Measurements from ENCODE around the gene PARD3.

The PARD3 gene

DNA sequence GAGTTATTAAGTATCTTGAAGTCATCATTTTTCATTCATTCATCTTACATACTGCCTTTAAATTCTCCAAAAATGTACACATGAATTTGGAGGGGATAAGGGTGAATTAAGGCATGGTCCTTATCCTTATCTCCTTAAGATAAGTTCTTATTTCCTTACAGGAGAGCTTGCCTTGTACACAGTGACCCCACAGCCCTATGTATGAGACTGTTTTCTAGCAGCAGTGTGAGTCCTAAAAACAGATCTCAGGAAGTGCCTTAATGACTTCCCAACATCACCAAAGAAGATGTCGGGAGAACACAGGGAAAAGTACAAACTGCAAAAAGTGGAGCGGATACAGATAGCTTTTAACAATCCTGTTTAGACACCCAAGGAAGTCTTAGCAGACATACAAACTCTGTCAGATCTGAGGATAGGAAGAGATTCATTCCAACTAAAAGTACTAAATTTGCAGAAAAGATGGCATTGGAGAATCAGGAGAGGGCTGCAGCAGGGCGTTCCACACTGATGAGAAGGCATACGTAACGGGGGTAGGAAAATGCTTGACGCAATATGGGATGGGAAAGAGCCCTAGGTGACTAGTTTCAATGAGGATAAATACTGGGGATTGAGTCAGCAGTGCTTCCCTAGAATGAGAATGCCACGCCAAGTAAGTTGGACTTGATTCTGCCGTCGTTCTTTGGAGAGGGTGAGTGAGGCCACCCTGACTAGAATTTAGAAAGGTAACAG lies 570.2 kb downstream of the PARD3 start:
- no peak overlapping the region for H3K4me3 ChIP-seq (ENCODE audit: low read length)
- H4K20me1 ChIP-seq (ENCODE audit: control insufficient read depth, insufficient read depth, low read depth, low read length): no peaks in the 10 kb centered on the region
- H3K9me3 ChIP-seq (ENCODE audit: control insufficient read depth, insufficient read depth, low read length): no peaks in the 10 kb centered on the region
- no peaks in the 10 kb centered on the region for H3K27me3 ChIP-seq (ENCODE audit: control insufficient read depth, low read length)
- H3K27ac ChIP-seq (ENCODE audit: low read depth, low read length): no peak overlapping the region
- no peak overlapping the region for H3K4me2 ChIP-seq (ENCODE audit: low read length)
- no peaks in the 10 kb centered on the region for H3F3A ChIP-seq (ENCODE audit: control insufficient read depth, insufficient read depth)
- H3K36me3 ChIP-seq (ENCODE audit: control insufficient read depth, low read length): no peaks in the 10 kb centered on the region
- H3K4me1 ChIP-seq (ENCODE audit: control insufficient read depth, low read length): no peaks in the 10 kb centered on the region
- H3K79me2 ChIP-seq (ENCODE audit: control insufficient read depth, low read length): no peaks in the 10 kb centered on the region
- TF ChIP-seq, protein P1, sequence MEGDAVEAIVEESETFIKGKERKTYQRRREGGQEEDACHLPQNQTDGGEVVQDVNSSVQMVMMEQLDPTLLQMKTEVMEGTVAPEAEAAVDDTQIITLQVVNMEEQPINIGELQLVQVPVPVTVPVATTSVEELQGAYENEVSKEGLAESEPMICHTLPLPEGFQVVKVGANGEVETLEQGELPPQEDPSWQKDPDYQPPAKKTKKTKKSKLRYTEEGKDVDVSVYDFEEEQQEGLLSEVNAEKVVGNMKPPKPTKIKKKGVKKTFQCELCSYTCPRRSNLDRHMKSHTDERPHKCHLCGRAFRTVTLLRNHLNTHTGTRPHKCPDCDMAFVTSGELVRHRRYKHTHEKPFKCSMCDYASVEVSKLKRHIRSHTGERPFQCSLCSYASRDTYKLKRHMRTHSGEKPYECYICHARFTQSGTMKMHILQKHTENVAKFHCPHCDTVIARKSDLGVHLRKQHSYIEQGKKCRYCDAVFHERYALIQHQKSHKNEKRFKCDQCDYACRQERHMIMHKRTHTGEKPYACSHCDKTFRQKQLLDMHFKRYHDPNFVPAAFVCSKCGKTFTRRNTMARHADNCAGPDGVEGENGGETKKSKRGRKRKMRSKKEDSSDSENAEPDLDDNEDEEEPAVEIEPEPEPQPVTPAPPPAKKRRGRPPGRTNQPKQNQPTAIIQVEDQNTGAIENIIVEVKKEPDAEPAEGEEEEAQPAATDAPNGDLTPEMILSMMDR (IDR thresholded peaks at IDR 0.05; ENCODE audit: low read depth, low read length, poor library complexity, severe bottlenecking): no peak
- TF ChIP-seq EZH2phosphoT487 (IDR thresholded peaks at IDR 0.05; ENCODE audit: borderline replicate concordance, low read length): no peak
- H3K9me2 ChIP-seq (replicated peaks; ENCODE audit: control insufficient read depth, low read length): no peaks in the 10 kb centered on the region

- Histone ChIP-seq H4K20me1 (ENCODE audit: control insufficient read depth, insufficient read depth, low read depth, low read length) (no peaks in the 10 kb centered on the region), H3K79me2 (ENCODE audit: control insufficient read depth, low read length) (no peaks in the 10 kb centered on the region), H3K4me3 (ENCODE audit: low read length) (no peak overlapping the region), H3K4me2 (ENCODE audit: low read length) (no peak overlapping the region), H3K9me3 (ENCODE audit: control insufficient read depth, insufficient read depth, low read length) (no peaks in the 10 kb centered on the region), H3K4me1 (ENCODE audit: control insufficient read depth, low read length) (no peaks in the 10 kb centered on the region), H3K36me3 (ENCODE audit: control insufficient read depth, low read length) (no peaks in the 10 kb centered on the region), H3K27ac (ENCODE audit: low read depth, low read length) (no peak overlapping the region), H3K27me3 (ENCODE audit: control insufficient read depth, low read length) (no peaks in the 10 kb centered on the region), H3K9me2 (replicated peaks; ENCODE audit: control insufficient read depth, low read length) (no peaks in the 10 kb centered on the region), H3F3A (ENCODE audit: control insufficient read depth, insufficient read depth) (no peaks in the 10 kb centered on the region)
- TF ChIP-seq, protein P1 (IDR thresholded peaks at IDR 0.05; ENCODE audit: low read depth, low read length, poor library complexity, severe bottlenecking): no peak
- TF ChIP-seq EZH2phosphoT487 (IDR thresholded peaks at IDR 0.05; ENCODE audit: borderline replicate concordance, low read length): no peak
Observed at GRCh38 chr10:34241226-34242000, 573.7 kb downstream of the PARD3 start.

DNA sequence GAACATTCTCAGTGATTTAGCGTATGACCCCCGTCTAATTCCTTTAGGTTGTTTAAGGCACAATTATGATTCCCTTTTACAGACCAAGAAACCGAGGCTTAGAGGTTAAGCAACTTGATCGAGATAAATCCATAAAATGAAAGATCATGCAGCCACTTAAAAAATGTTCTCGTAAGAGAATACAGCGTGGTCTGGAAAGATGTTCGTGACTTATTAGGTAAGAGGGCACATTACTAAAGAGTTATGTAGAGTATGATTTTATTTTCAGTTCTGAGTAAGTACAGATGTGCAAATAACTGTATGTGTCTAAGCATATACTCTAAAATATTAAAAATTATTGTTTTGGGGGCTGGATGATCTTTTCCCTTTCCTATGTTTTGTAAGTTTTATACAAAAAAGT lies 575.1 kb downstream of the PARD3 start:
- H3K9me2 ChIP-seq (replicated peaks; ENCODE audit: control insufficient read depth, low read length): no peaks in the 10 kb centered on the region
- H3K27ac ChIP-seq (ENCODE audit: low read depth, low read length): no peak overlapping the region
- TF ChIP-seq EZH2phosphoT487 (IDR thresholded peaks at IDR 0.05; ENCODE audit: borderline replicate concordance, low read length): no peak
- TF ChIP-seq, protein P1 (IDR thresholded peaks at IDR 0.05; ENCODE audit: low read depth, low read length, poor library complexity, severe bottlenecking): no peak
- H3K79me2 ChIP-seq (ENCODE audit: control insufficient read depth, low read length): no peaks in the 10 kb centered on the region
- H3K36me3 ChIP-seq (ENCODE audit: control insufficient read depth, low read length): no peaks in the 10 kb centered on the region
- H4K20me1 ChIP-seq (ENCODE audit: control insufficient read depth, insufficient read depth, low read depth, low read length): no peaks in the 10 kb centered on the region
- no peaks in the 10 kb centered on the region for H3K9me3 ChIP-seq (ENCODE audit: control insufficient read depth, insufficient read depth, low read length)
- no peak overlapping the region for H3K4me3 ChIP-seq (ENCODE audit: low read length)
- H3K27me3 ChIP-seq (ENCODE audit: control insufficient read depth, low read length): no peaks in the 10 kb centered on the region; the same call in 1 of the 2 replicates
- H3K4me1 ChIP-seq (ENCODE audit: control insufficient read depth, low read length): no peaks in the 10 kb centered on the region
- H3K4me2 ChIP-seq (ENCODE audit: low read length): no peak overlapping the region
- H3F3A ChIP-seq (ENCODE audit: control insufficient read depth, insufficient read depth): no peaks in the 10 kb centered on the region
